Duodenal mucosa (tissue), 2 donors: ENCODE results near the gene FST.

ENCODE experiments used
- H3K27ac ChIP-seq: one replicate; pipeline ENCODE4 v1.7.0; 2013; ENCODE audit warnings: low read depth, low read length
- H3K27me3 ChIP-seq, 2 donors: one replicate each; pipeline ENCODE4 v1.7.0; 2013; ENCODE audit warnings: low read length in 2 of 2, control low read depth in 1 of 2; ENCODE audit not compliant: insufficient read depth in 2 of 2, control insufficient read depth in 1 of 2
- H3K36me3 ChIP-seq, 2 donors: one replicate each; pipeline ENCODE4 v1.7.0; 2013; ENCODE audit warnings: low read length in 2 of 2, control low read depth in 1 of 2; ENCODE audit not compliant: insufficient read depth in 2 of 2, control insufficient read depth in 1 of 2
- H3K4me1 ChIP-seq, 2 donors: one replicate each; pipeline ENCODE4 v1.7.0; 2013; ENCODE audit warnings: low read length in 2 of 2, control low read depth in 1 of 2; ENCODE audit not compliant: insufficient read depth in 2 of 2, control insufficient read depth in 1 of 2
- H3K4me3 ChIP-seq, 2 donors: one replicate each; pipeline ENCODE4 v1.7.0; 2013; ENCODE audit warnings: low read length in 2 of 2, low read depth in 1 of 2
- H3K9ac ChIP-seq, 2 donors: one replicate each; pipeline ENCODE4 v1.7.0; 2013; ENCODE audit warnings: low read length in 2 of 2, low read depth in 1 of 2
- H3K9me3 ChIP-seq, 2 donors: one replicate each; pipeline ENCODE4 v1.7.0; 2013; ENCODE audit warnings: low read length in 2 of 2, control low read depth in 1 of 2; ENCODE audit not compliant: control insufficient read depth in 1 of 2

Gene FST

GRCh38 chr5:53446908-53447307, 33.5 kb upstream of the FST start:
- no peak overlapping the region for H3K4me3 ChIP-seq
- no peaks in the 10 kb centered on the region for H3K9me3 ChIP-seq
- no peaks in the 10 kb centered on the region for H3K27me3 ChIP-seq
- no peaks in the 10 kb centered on the region for H3K4me1 ChIP-seq
- no peak overlapping the region for H3K9ac ChIP-seq
- no peaks in the 10 kb centered on the region for H3K36me3 ChIP-seq
- H3K27ac ChIP-seq: no peak overlapping the region

GRCh38 chr5:53448851-53449250, 31.6 kb upstream of the FST start:
- Histone ChIP-seq H3K4me3 (no peak overlapping the region), H3K27ac (no peak overlapping the region), H3K9ac (no peak overlapping the region), H3K4me1 (no peaks in the 10 kb centered on the region), H3K9me3 (no peaks in the 10 kb centered on the region), H3K27me3 (no peaks in the 10 kb centered on the region), H3K36me3 (no peaks in the 10 kb centered on the region)

GRCh38 chr5:53453898-53454718, 26.3 kb upstream of the FST start:
- H3K27me3 ChIP-seq: no peaks in the 10 kb centered on the region
- no peaks in the 10 kb centered on the region for H3K4me1 ChIP-seq
- H3K4me3 ChIP-seq: no peak overlapping the region
- no peaks in the 10 kb centered on the region for H3K9me3 ChIP-seq
- no peaks in the 10 kb centered on the region for H3K36me3 ChIP-seq
- no peak overlapping the region for H3K9ac ChIP-seq
- H3K27ac ChIP-seq: no peak overlapping the region

- no peaks in the 10 kb centered on the region for H3K27me3 ChIP-seq
- H3K9ac ChIP-seq: no peak overlapping the region
- no peak overlapping the region for H3K27ac ChIP-seq
- H3K9me3 ChIP-seq: no peaks in the 10 kb centered on the region
- H3K36me3 ChIP-seq: no peaks in the 10 kb centered on the region
- H3K4me1 ChIP-seq: no peaks in the 10 kb centered on the region
- no peak overlapping the region for H3K4me3 ChIP-seq
These were observed 25.8 kb upstream of the FST start for GRCh38 chr5:53454719-53455000.

GRCh38 chr5:53456366-53456765, 24.1 kb upstream of the FST start:
- Histone ChIP-seq H3K4me3 (no peak overlapping the region), H3K36me3 (no peaks in the 10 kb centered on the region), H3K9ac (no peak overlapping the region), H3K27me3 (no peaks in the 10 kb centered on the region), H3K4me1 (no peaks in the 10 kb centered on the region), H3K9me3 (no peaks in the 10 kb centered on the region), H3K27ac (no peak overlapping the region)

- no peaks in the 10 kb centered on the region for H3K27me3 ChIP-seq
- H3K9me3 ChIP-seq: no peaks in the 10 kb centered on the region
- H3K27ac ChIP-seq: no peak overlapping the region
- no peak overlapping the region for H3K9ac ChIP-seq
- no peaks in the 10 kb centered on the region for H3K4me1 ChIP-seq
- H3K4me3 ChIP-seq: no peak overlapping the region
- H3K36me3 ChIP-seq: no peaks in the 10 kb centered on the region
These were observed 16.4 kb upstream of the FST start for GRCh38 chr5:53463909-53464621.

GRCh38 chr5:53464722-53465121, 15.7 kb upstream of the FST start:
- Histone ChIP-seq H3K36me3 (no peaks in the 10 kb centered on the region), H3K4me1 (no peaks in the 10 kb centered on the region), H3K4me3 (no peak overlapping the region), H3K9ac (no peak overlapping the region), H3K27ac (no peak overlapping the region), H3K9me3 (no peaks in the 10 kb centered on the region), H3K27me3 (no peaks in the 10 kb centered on the region)

GRCh38 chr5:53469946-53470687, 10.3 kb upstream of the FST start:
- H3K27ac ChIP-seq: no peak overlapping the region
- H3K9ac ChIP-seq: no peak overlapping the region
- peaks cover 0 to under 1% of the 10 kb centered on the region in 2 donors for H3K27me3 ChIP-seq
- no peak overlapping the region for H3K4me3 ChIP-seq
- no peaks in the 10 kb centered on the region for H3K36me3 ChIP-seq
- H3K9me3 ChIP-seq: no peaks in the 10 kb centered on the region
- no peaks in the 10 kb centered on the region for H3K4me1 ChIP-seq

- peaks cover 6 to 13% of the 10 kb centered on the region in 2 donors for H3K27me3 ChIP-seq
- no peaks in the 10 kb centered on the region for H3K4me1 ChIP-seq
These were observed 8.2 kb upstream of the FST start for GRCh38 chr5:53472279-53472678.

More at GRCh38 chr5:53472279-53472678, 8.2 kb upstream of the FST start:
- Histone ChIP-seq H3K36me3 (no peaks in the 10 kb centered on the region), H3K27ac (no peak overlapping the region), H3K9me3 (no peaks in the 10 kb centered on the region), H3K9ac (no peak overlapping the region), H3K4me3 (no peak overlapping the region)
